Measurements from ENCODE around the gene SPATA31A5.
"Not testable (repeated sequence)": the region's sequence is repeated elsewhere in the genome, so short reads cannot be mapped to it uniquely, and the experiment has no call there.

DNA sequence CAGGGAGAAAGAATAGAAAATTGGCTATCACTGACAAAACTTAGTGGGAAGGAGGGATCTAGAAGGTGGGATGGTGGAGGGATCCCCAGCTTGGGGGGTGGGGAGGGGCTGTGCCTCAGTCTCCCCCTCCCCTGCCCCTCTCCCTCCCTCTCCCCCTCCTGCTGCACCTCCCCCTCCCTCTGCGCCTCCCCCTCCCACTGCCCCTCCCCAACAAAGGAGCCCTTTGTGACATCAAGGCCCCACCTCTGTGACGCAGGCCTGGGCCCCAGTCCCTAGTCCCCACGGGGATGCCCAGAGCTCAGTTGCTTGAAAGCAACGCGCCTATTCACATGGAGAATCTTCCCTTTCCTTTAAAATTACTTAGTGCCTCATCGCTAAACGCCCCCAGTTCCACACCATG lies at the start of gene SPATA31A5:
- TF ChIP-seq POLR2A (IDR thresholded peaks at IDR 0.05) = not testable (repeated sequence)
- TF ChIP-seq, protein P1, sequence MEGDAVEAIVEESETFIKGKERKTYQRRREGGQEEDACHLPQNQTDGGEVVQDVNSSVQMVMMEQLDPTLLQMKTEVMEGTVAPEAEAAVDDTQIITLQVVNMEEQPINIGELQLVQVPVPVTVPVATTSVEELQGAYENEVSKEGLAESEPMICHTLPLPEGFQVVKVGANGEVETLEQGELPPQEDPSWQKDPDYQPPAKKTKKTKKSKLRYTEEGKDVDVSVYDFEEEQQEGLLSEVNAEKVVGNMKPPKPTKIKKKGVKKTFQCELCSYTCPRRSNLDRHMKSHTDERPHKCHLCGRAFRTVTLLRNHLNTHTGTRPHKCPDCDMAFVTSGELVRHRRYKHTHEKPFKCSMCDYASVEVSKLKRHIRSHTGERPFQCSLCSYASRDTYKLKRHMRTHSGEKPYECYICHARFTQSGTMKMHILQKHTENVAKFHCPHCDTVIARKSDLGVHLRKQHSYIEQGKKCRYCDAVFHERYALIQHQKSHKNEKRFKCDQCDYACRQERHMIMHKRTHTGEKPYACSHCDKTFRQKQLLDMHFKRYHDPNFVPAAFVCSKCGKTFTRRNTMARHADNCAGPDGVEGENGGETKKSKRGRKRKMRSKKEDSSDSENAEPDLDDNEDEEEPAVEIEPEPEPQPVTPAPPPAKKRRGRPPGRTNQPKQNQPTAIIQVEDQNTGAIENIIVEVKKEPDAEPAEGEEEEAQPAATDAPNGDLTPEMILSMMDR (IDR thresholded peaks at IDR 0.05) = not testable (repeated sequence)

Data from Peyer's patch (tissue), 4 donors.